SK-N-SH (cell line): ENCODE results near the gene MAGI2. TPM values are rescaled to one million over a fixed set of nuclear protein-coding genes. Genes with fewer than 3 reads are reported as not detected.
A peak's percentile ranks its signal among the peaks of the same experiment; 100 is the strongest.

Experiments used
- CTCF ChIA-PET: fragments of 300-600, 350-600 bp; formaldehyde crosslinking; extraction: SDS; loops from one replicate; lab custom pipeline; 2021; lab: Yijun Ruan, JAX
- POLR2A ChIA-PET: fragments of 350-600 bp; sonication (Branson Sonifier 250); formaldehyde crosslinking; extraction: SDS; loops from one replicate; lab custom pipeline; 2020; ENCODE audit warnings: antibody characterized with exemption, inconsistent platforms; lab: Yijun Ruan, JAX
- DNase-seq: peaks from one replicate; pipeline ENCODE4 v3.0.0; 2012
- H2AFZ ChIP-seq: fragments of 200-600 bp; sonication (generic); 2 replicates; pipeline ENCODE4 v1.8.1; 2016; ENCODE audit warnings: antibody characterized with exemption, mild to moderate bottlenecking, low read depth
- H3F3A ChIP-seq: fragments of 200-600 bp; sonication (generic); replicated peaks from 2 replicates; pipeline ENCODE3; 2016; ENCODE audit warnings: antibody characterized with exemption, mild to moderate bottlenecking; ENCODE audit not compliant: insufficient read depth
- H3K27ac ChIP-seq, 2 experiments: fragments of 200-500 bp in 1 of 2; fragments of 200-600 bp in 1 of 2; sonication (Bioruptor generic) in 1 of 2; sonication (generic), shearing (Covaris generic) in 1 of 2; 2 replicates each; pipeline versions ENCODE4 v1.5.1 to v1.6.1; 2014 to 2016; ENCODE audit warnings: low read depth in 2 of 2, inconsistent platforms in 1 of 2, low read length in 1 of 2, mild to moderate bottlenecking in 1 of 2, mixed read lengths in 1 of 2
- H3K27me3 ChIP-seq: fragments of 200-600 bp; sonication (generic), shearing (Covaris generic); 2 replicates; pipeline ENCODE4 v1.6.1; 2016; ENCODE audit warnings: mixed run types; ENCODE audit not compliant: insufficient read depth
- H3K36me3 ChIP-seq, 2 experiments: fragments of 200-500 bp in 1 of 2; fragments of 200-600 bp in 1 of 2; sonication (Bioruptor generic) in 1 of 2; sonication (generic) in 1 of 2; replicated peaks in 1 of 2; 2 replicates each; pipeline versions ENCODE3 to v1.5.1; 2014 to 2016; ENCODE audit warnings: low read length in 1 of 2, mild to moderate bottlenecking in 1 of 2; ENCODE audit not compliant: insufficient read depth in 2 of 2, control insufficient read depth in 1 of 2
- H3K4me1 ChIP-seq, 2 experiments: fragments of 200-500 bp in 1 of 2; fragments of 200-600 bp in 1 of 2; sonication (Bioruptor generic) in 1 of 2; sonication (generic), shearing (Covaris generic) in 1 of 2; 2 replicates each; pipeline versions ENCODE4 v1.5.1 to v1.6.1; 2014 to 2016; ENCODE audit warnings: low read depth in 1 of 2, low read length in 1 of 2, mixed run types in 1 of 2; ENCODE audit not compliant: insufficient read depth in 2 of 2, control insufficient read depth in 1 of 2
- H3K4me2 ChIP-seq: fragments of 200-600 bp; sonication (generic), shearing (Covaris generic); 2 replicates; pipeline ENCODE4 v1.6.1; 2017; ENCODE audit warnings: mixed run types
- H3K4me3 ChIP-seq, 2 experiments: fragments of 200-500 bp in 1 of 2; fragments of 200-600 bp in 1 of 2; sonication (Bioruptor generic) in 1 of 2; sonication (generic), shearing (Covaris generic) in 1 of 2; 2 replicates each; pipeline versions ENCODE4 v1.5.1 to v1.8.1; 2014 to 2016; ENCODE audit warnings: low read depth in 2 of 2, inconsistent platforms in 1 of 2, low read length in 1 of 2, mild to moderate bottlenecking in 1 of 2, mixed read lengths in 1 of 2, moderate library complexity in 1 of 2
- H3K79me2 ChIP-seq: fragments of 200-600 bp; sonication (generic); 2 replicates; pipeline ENCODE4 v1.8.1; 2017; ENCODE audit warnings: mild to moderate bottlenecking; ENCODE audit not compliant: insufficient read depth
- H3K9ac ChIP-seq: fragments of 200-600 bp; sonication (generic); 2 replicates; pipeline ENCODE4 v1.6.1; 2017; ENCODE audit warnings: mixed run types
- H3K9me2 ChIP-seq: fragments of 200-600 bp; sonication (generic); 2 replicates; pipeline ENCODE4 v1.6.1; 2017; ENCODE audit warnings: mixed run types
- H3K9me3 ChIP-seq: fragments of 200-600 bp; sonication (generic); 2 replicates; pipeline ENCODE4 v1.6.1; 2017; ENCODE audit warnings: mixed run types, mild to moderate bottlenecking, moderate library complexity
- H4K20me1 ChIP-seq: fragments of 200-600 bp; sonication (generic); 2 replicates; pipeline ENCODE4 v1.6.1; 2017; ENCODE audit warnings: mild to moderate bottlenecking, mixed run types; ENCODE audit not compliant: insufficient read depth
- CHD2 ChIP-seq: fragments of 150-350 bp; IDR thresholded peaks from 2 replicates; pipeline ENCODE4 v1.6.1; 2018; ENCODE audit warnings: low read length; ENCODE audit not compliant: partially characterized antibody
- FOSL2 ChIP-seq: IDR thresholded peaks from 2 replicates; pipeline ENCODE4 v1.4.0; 2012; ENCODE audit warnings: low read depth, mild to moderate bottlenecking, moderate library complexity, borderline replicate concordance
- FOXJ3 ChIP-seq: sonication (generic); formaldehyde crosslinking; IDR thresholded peaks from 2 replicates; pipeline ENCODE4 v1.5.1; 2020; ENCODE audit warnings: mild to moderate bottlenecking, missing genetic modification reagents
- GABPA ChIP-seq: IDR thresholded peaks from 2 replicates; pipeline ENCODE4 v1.4.0; 2012; ENCODE audit warnings: low read depth, mild to moderate bottlenecking
- GATA2 ChIP-seq: sonication (generic); formaldehyde crosslinking; IDR thresholded peaks from 2 replicates; pipeline ENCODE4 v1.5.0; 2020; ENCODE audit warnings: mild to moderate bottlenecking, missing genetic modification reagents
- IRF3 ChIP-seq: fragments of 150-350 bp; IDR thresholded peaks from 2 replicates; pipeline ENCODE4 v1.6.1; 2016; ENCODE audit warnings: mild to moderate bottlenecking, low read depth, low read length
- MXI1 ChIP-seq: IDR thresholded peaks from 2 replicates; pipeline ENCODE4 v1.6.1; 2012; ENCODE audit warnings: mild to moderate bottlenecking, low read depth, low read length, improper control_type of control experiment
- NFIC ChIP-seq: IDR thresholded peaks from 2 replicates; pipeline ENCODE4 v1.4.0; 2012; ENCODE audit warnings: borderline replicate concordance
- POLR2AphosphoS5 ChIP-seq: IDR thresholded peaks from 2 replicates; pipeline ENCODE4 v1.6.1; 2012; ENCODE audit warnings: low read depth, low read length
- RAD21 ChIP-seq: IDR thresholded peaks from 2 replicates; pipeline ENCODE4 v1.6.1; 2012; ENCODE audit warnings: mild to moderate bottlenecking, low read length
- RCOR1 ChIP-seq: fragments of 150-350 bp; IDR thresholded peaks from 2 replicates; pipeline ENCODE4 v1.6.1; 2017; ENCODE audit warnings: antibody characterized with exemption, low read length
- REST ChIP-seq: IDR thresholded peaks from 2 replicates; pipeline ENCODE4 v1.6.1; 2012; ENCODE audit warnings: mild to moderate bottlenecking, low read depth, low read length, moderate library complexity
- SIN3A ChIP-seq: IDR thresholded peaks from 2 replicates; pipeline ENCODE4 v1.6.1; 2012; ENCODE audit warnings: low read depth, mild to moderate bottlenecking, low read length, moderate library complexity, borderline replicate concordance
- SMC3 ChIP-seq: IDR thresholded peaks from 2 replicates; pipeline ENCODE4 v1.6.1; 2012; ENCODE audit warnings: low read depth, low read length, improper control_type of control experiment
- TAF1 ChIP-seq: IDR thresholded peaks from 2 replicates; pipeline ENCODE4 v1.6.1; 2012; ENCODE audit warnings: low read depth, mild to moderate bottlenecking, low read length, moderate library complexity, borderline replicate concordance
- TCF12 ChIP-seq: IDR thresholded peaks from 2 replicates; pipeline ENCODE4 v1.4.0; 2012
- TEAD4 ChIP-seq: IDR thresholded peaks from 2 replicates; pipeline ENCODE4 v1.4.0; 2012; ENCODE audit warnings: mild to moderate bottlenecking, borderline replicate concordance; ENCODE audit not compliant: insufficient read depth
- YY1 ChIP-seq: IDR thresholded peaks from 2 replicates; pipeline ENCODE4 v1.4.0; 2012; ENCODE audit warnings: low read depth, mild to moderate bottlenecking
- ZBTB33 ChIP-seq: IDR thresholded peaks from 2 replicates; pipeline ENCODE4 v1.4.0; 2012; ENCODE audit warnings: low read depth, borderline replicate concordance
- whole genome bisulfite sequencing: methylation state at CpG from one replicate; pipeline ENCODE4 v1.1.6; 2017; ENCODE audit warnings: low lambda C conversion rate; 5-methylcytosine and 5-hydroxymethylcytosine counted together
- polyA plus RNA-seq, 3 experiments: library from polyadenylated mRNA; depleted of rRNA; stranded (reverse); fragments of >200 nt; gene quantifications; 2 replicates each; pipeline ENCODE4 v1.2.3, GENCODE V29; 2012
- TF ChIP-seq, protein P1 (sequence below): IDR thresholded peaks from 2 replicates; pipeline ENCODE4 v1.4.0; 2012; ENCODE audit warnings: low read depth, borderline replicate concordance
- TF ChIP-seq, protein P2 (sequence below): IDR thresholded peaks from 2 replicates; pipeline ENCODE4 v1.4.0; 2012; ENCODE audit warnings: low read depth

MAGI2 gene
- polyA plus RNA-seq (2012; rRNA removed): 1.1 and 1.2 TPM in 2 replicates
- 1.5 TPM in 2 replicates for polyA plus RNA-seq (2012; cell fraction: cytosol; rRNA removed)
- 1.7 and 3.3 TPM in 2 replicates for polyA plus RNA-seq (2012; cell fraction: nucleus; rRNA removed)

DNA sequence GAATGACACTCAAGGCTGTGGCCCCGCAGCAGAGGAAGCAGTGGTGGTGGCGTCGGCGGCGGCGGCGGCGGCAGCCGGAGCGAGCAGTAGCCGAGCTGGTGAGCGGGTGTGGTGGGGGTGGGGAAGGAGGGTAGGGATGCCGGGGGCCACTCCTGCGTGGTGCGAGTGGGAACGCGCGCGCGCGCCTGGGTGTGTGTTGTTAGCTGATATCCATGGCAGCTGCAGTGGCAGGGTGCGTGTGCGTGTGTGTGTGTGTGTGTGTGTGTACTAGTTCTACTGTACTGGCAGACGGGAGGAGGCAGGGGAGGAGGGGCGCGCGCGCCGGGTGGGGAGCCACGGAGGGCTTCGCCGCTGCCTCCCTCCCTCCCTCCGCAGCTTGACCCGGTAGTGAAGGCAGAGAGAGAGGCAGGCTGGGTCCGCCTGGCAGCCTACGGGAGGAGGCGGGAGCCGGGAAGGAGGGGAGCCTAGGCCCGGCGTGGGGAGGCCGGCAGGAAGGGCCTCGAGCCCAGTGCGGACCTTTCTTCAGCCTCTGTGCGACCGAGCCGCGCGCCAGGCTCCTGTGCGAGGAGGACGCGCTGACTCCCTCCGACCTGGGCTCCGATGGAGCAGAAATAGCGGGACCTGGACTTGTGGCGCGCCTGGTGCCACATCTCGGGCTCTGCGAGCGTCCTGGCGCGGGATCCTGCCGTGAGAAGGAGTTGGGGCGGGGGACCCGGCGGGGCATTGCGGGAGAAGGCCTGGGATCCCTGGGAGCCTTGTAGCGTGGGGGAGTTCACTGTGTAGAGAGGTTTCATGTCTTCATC is at the start of gene MAGI2:
Gene MAGI2, minus strand, starts transcription at position 110 of the 803 bp plus-strand sequence. CDS start 347 bp downstream, outside the sequence.
- TF ChIP-seq, protein P1, sequence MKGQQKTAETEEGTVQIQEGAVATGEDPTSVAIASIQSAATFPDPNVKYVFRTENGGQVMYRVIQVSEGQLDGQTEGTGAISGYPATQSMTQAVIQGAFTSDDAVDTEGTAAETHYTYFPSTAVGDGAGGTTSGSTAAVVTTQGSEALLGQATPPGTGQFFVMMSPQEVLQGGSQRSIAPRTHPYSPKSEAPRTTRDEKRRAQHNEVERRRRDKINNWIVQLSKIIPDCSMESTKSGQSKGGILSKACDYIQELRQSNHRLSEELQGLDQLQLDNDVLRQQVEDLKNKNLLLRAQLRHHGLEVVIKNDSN: peak; percentile 14; the same call in 1 of the 2 replicates
- no peak for TF ChIP-seq RAD21
- TF ChIP-seq, protein P2, sequence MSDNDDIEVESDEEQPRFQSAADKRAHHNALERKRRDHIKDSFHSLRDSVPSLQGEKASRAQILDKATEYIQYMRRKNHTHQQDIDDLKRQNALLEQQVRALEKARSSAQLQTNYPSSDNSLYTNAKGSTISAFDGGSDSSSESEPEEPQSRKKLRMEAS: peak; percentile 84
- TF ChIP-seq IRF3: no peak
- peak; percentile 30; the same call in 1 of the 2 replicates for TF ChIP-seq RCOR1
- TF ChIP-seq POLR2AphosphoS5: peak; percentile 80; the same call in 1 of the 2 replicates
- no peak for TF ChIP-seq ZBTB33
- TF ChIP-seq CHD2: peak; percentile 72
- 0 out of 2 replicates have a peak, but pooled peaks have one; percentile 15 for TF ChIP-seq GATA2
- peak; percentile 68; the same call in 1 of the 2 replicates for TF ChIP-seq YY1
- peak; percentile 83 for TF ChIP-seq MXI1
- no peak for TF ChIP-seq FOSL2
- TF ChIP-seq REST: 0 out of 2 replicates have a peak, but pooled peaks have one; percentile 44
- TF ChIP-seq TEAD4: 0 out of 2 replicates have a peak, but pooled peaks have one; percentile 40
- peak; percentile 10; the same call in 1 of the 2 replicates for TF ChIP-seq SMC3
- TF ChIP-seq TAF1: peak; percentile 46
- TF ChIP-seq GABPA: peak; percentile 83
- TF ChIP-seq SIN3A: 0 out of 2 replicates have a peak, but pooled peaks have one; percentile 49
- peak; percentile 59; the same call in 1 of the 2 replicates for TF ChIP-seq TCF12
- TF ChIP-seq FOXJ3 (CRISPR knock-in tag): peak; percentile 85
- peak; percentile 37; the same call in 1 of the 2 replicates for TF ChIP-seq NFIC
- Histone ChIP-seq H3K4me2 (peak within 1 kb of the TSS; percentile 98), H3K36me3 (peaks cover 23 to 31% of the 10 kb centered on the region in 2 experiments), H3K79me2 (peaks cover 44% of the 10 kb centered on the region), H3K9ac (peak within 1 kb of the TSS; percentile 95), H3F3A (peaks cover 13% of the 10 kb centered on the region), H3K27me3 (no peaks in the 10 kb centered on the region), H2AFZ (peak within 1 kb of the TSS; percentile 78), H3K4me3 (peak within 1 kb of the TSS; percentile 66 to 82), H3K9me2 (no peaks in the 10 kb centered on the region), H3K27ac (peak within 1 kb of the TSS; percentile 88 to 96), H3K9me3 (no peaks in the 10 kb centered on the region), H3K4me1 (peaks cover 0 to 29% of the 10 kb centered on the region in 2 experiments; a peak in 2 of 4 replicates), H4K20me1 (no peaks in the 10 kb centered on the region)
- peak; percentile 94 for DNase-seq
- POLR2A ChIA-PET: interaction anchor here (0.8 to 1.0 kb wide), 2 partner anchors 156 to 157 kb away, joined by 3 read pairs; no protein-coding TSS in a partner anchor
- 10% methylated on average over 51 of the region's 67 CpGs for WGBS
- CTCF ChIA-PET: interaction anchor here (0.7 to 2.8 kb wide), 5 partner anchors 9 to 366 kb away, joined by 3 to 15 read pairs (median 3); no protein-coding TSS in a partner anchor
